Stomach smooth muscle (tissue), 2 donors: Measurements from ENCODE around the gene HERC3.
A peak's percentile ranks its signal among the peaks of the same experiment; 100 is the strongest.

Source experiments
- H3K27ac ChIP-seq: one replicate; pipeline ENCODE4 v1.7.0; 2013; ENCODE audit warnings: mild to moderate bottlenecking, low read length, inconsistent platforms
- H3K27me3 ChIP-seq, 2 donors: one replicate each; pipeline ENCODE4 v1.7.0; 2013; ENCODE audit warnings: low read length in 2 of 2; ENCODE audit not compliant: insufficient read depth in 2 of 2, control insufficient read depth in 1 of 2
- H3K36me3 ChIP-seq, 2 donors: one replicate each; pipeline ENCODE4 v1.7.0; 2013; ENCODE audit warnings: low read length in 2 of 2; ENCODE audit not compliant: control insufficient read depth in 2 of 2, insufficient read depth in 2 of 2
- H3K4me1 ChIP-seq: one replicate; pipeline ENCODE4 v1.7.0; 2013; ENCODE audit warnings: low read length; ENCODE audit not compliant: control insufficient read depth, insufficient read depth
- H3K4me3 ChIP-seq, 2 donors: one replicate each; pipeline ENCODE4 v1.7.0; 2013; ENCODE audit warnings: low read length in 2 of 2
- H3K9ac ChIP-seq, 2 donors: one replicate each; pipeline ENCODE4 v1.7.0; 2013; ENCODE audit warnings: low read length in 2 of 2, mild to moderate bottlenecking in 1 of 2
- H3K9me3 ChIP-seq, 2 donors: one replicate each; pipeline ENCODE4 v1.7.0; 2013; ENCODE audit warnings: low read length in 2 of 2; ENCODE audit not compliant: control insufficient read depth in 2 of 2
- donor health status: healthy.
- donor health status: Pancreatic carcinoma.

HERC3 gene

DNA sequence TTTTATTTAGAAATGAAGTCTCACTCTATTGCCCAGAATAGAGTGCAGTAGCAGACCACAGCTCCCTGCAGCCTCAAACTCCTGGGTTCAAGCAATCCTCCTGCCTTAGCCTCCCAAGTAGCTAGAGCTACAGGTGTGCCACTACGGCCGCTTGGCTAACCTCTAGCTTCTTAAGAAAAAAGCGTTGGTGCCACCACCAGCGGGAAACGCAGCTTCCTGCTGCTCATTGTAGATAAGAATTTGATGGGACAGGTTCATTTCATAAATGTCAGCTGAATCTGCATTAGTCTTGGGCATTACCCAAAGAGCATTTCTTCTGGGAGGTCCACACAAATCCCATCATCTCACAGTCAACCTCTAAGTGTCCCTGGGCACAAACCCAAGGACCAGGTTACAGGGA lies 138.5 kb downstream of the HERC3 start:
- no peaks in the 10 kb centered on the region for H3K27me3 ChIP-seq
- H3K9me3 ChIP-seq: no peaks in the 10 kb centered on the region
- H3K27ac ChIP-seq: no peak overlapping the region
- H3K4me1 ChIP-seq: peaks cover 13% of the 10 kb centered on the region
- peaks cover 41 to 45% of the 10 kb centered on the region in 2 donors for H3K36me3 ChIP-seq
- no peak overlapping the region for H3K9ac ChIP-seq
- no peak overlapping the region for H3K4me3 ChIP-seq

GRCh38 chr4:88731381-88731780 lies 139.1 kb downstream of the HERC3 start:
- Histone ChIP-seq H3K4me3 (no peak overlapping the region), H3K36me3 (peaks cover 41 to 45% of the 10 kb centered on the region in 2 donors), H3K9me3 (no peaks in the 10 kb centered on the region), H3K4me1 (peaks cover 13% of the 10 kb centered on the region), H3K27ac (no peak overlapping the region), H3K27me3 (no peaks in the 10 kb centered on the region), H3K9ac (no peak overlapping the region)

GRCh38 chr4:88732714-88733368 lies 140.6 kb downstream of the HERC3 start:
- H3K4me3 ChIP-seq: no peak overlapping the region
- H3K4me1 ChIP-seq: peaks cover 13% of the 10 kb centered on the region
- H3K36me3 ChIP-seq: peaks cover 31 to 37% of the 10 kb centered on the region in 2 donors
- no peaks in the 10 kb centered on the region for H3K27me3 ChIP-seq
- H3K9ac ChIP-seq: no peak overlapping the region
- H3K9me3 ChIP-seq: no peaks in the 10 kb centered on the region
- no peak overlapping the region for H3K27ac ChIP-seq

DNA sequence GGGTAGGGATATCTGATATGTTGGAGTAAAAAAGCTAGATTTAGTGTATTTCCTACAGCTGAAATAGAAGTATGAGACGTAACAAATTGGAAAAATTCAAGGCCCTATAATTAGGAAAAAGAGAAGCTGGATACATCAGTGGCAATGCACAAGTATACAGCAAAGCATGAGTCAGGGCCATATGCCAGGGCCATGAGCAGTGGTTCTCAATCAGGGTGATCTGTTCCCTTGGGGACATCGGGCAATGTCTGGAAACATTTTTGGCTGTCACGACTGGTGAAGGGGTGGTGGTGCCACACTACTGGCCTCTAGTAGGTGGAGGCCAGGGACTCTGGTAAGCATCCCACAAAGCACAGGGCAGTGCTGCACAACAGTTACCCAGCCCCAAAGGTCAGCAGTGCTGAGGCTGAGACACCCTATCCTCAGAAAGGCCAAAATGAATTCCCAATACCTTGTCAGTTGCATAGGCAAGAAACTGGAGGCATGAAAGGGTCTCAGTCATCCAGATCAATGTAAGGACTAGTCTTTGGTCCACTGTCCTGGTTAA lies 142.2 kb downstream of the HERC3 start:
- Histone ChIP-seq H3K4me3 (no peak overlapping the region), H3K9ac (no peak overlapping the region), H3K27ac (no peak overlapping the region), H3K27me3 (no peaks in the 10 kb centered on the region), H3K36me3 (peaks cover 26 to 30% of the 10 kb centered on the region in 2 donors), H3K4me1 (peaks cover 12% of the 10 kb centered on the region), H3K9me3 (no peaks in the 10 kb centered on the region)

DNA sequence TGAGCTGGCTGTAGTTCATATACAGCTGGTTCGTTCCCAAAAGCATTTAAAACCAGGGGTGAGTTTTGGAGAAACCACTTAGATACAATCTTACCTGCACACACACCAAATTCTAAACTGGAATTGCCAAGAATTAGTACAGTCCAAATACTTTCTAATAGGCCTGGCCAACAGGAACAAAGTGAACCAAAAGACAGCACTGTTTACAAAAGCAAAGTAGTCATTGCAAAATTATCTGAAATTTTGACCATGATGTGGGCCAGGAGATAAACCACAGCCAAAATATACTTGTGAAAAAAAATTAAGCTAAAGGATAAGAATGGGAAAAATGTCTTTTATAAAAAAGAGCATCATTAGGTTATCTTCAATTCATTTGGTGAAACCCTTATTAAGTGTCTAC lies 143.3 kb downstream of the HERC3 start:
- Histone ChIP-seq H3K4me1 (peaks cover 16% of the 10 kb centered on the region), H3K9me3 (no peaks in the 10 kb centered on the region), H3K27me3 (no peaks in the 10 kb centered on the region), H3K27ac (no peak overlapping the region), H3K36me3 (peaks cover 19 to 24% of the 10 kb centered on the region in 2 donors), H3K4me3 (no peak overlapping the region), H3K9ac (no peak overlapping the region)

DNA sequence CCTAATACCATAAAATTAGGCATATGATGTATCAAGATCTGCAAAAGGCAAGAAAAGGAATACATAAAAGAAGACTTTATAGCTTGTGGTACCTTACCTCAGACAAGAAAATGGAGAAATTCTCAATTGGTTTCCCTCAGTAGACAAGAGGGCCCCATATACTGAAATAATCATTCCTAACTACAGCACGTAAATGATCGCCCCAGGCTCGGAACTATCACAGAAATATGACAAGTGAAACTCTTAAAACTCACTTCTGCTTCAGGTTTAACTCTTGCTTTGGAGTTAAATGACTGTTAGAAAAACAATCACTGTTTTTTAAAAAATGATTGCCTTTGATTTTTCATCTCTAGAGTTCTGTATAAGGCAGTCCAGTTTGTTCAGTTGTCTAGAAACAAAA lies 144.0 kb downstream of the HERC3 start:
- no peak overlapping the region for H3K27ac ChIP-seq
- no peak overlapping the region for H3K9ac ChIP-seq
- no peaks in the 10 kb centered on the region for H3K27me3 ChIP-seq
- H3K4me1 ChIP-seq: peaks cover 16% of the 10 kb centered on the region
- H3K36me3 ChIP-seq: peaks cover 15 to 19% of the 10 kb centered on the region in 2 donors
- H3K4me3 ChIP-seq: no peak overlapping the region
- H3K9me3 ChIP-seq: no peaks in the 10 kb centered on the region

- Histone ChIP-seq H3K27me3 (no peaks in the 10 kb centered on the region), H3K4me1 (peaks cover 16% of the 10 kb centered on the region), H3K9me3 (no peaks in the 10 kb centered on the region), H3K9ac (peak overlapping the region in 1 of 2 donors; percentile 16), H3K4me3 (peak overlapping the region; percentile 30 to 31), H3K27ac (peak overlapping the region; percentile 53), H3K36me3 (peaks cover 15 to 17% of the 10 kb centered on the region in 2 donors)
These were observed 145.1 kb downstream of the HERC3 start for GRCh38 chr4:88737307-88737941.

- H3K4me1 ChIP-seq: peaks cover 16% of the 10 kb centered on the region
- no peaks in the 10 kb centered on the region for H3K27me3 ChIP-seq
- H3K9me3 ChIP-seq: no peaks in the 10 kb centered on the region
- no peak overlapping the region for H3K9ac ChIP-seq
- peaks cover 17 to 18% of the 10 kb centered on the region in 2 donors for H3K36me3 ChIP-seq
- H3K27ac ChIP-seq: peak overlapping the region; percentile 53
- H3K4me3 ChIP-seq: no peak overlapping the region
These were observed 145.9 kb downstream of the HERC3 start for GRCh38 chr4:88738180-88738579.

DNA sequence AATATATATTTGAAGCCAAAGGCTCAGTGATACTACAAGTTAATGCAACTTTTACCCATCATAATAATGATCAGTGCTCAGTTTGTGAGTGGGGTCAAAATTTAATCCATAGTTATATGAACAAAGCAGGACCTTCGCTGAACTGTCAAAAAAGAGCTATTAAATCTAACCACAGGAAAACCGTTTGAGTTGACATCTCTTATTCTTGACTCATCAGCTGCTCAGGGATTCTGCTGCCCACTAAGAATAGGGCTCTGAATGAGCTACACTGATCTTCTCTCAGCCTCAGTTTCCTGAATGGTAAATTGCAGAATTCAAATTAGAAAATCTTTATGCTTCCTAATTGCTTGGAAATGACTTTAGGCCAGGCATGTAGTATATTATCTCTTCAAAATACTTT lies 150.3 kb downstream of the HERC3 start:
- no peaks in the 10 kb centered on the region for H3K9me3 ChIP-seq
- peaks cover 24% of the 10 kb centered on the region for H3K4me1 ChIP-seq
- H3K27ac ChIP-seq: no peak overlapping the region
- no peak overlapping the region for H3K4me3 ChIP-seq
- H3K27me3 ChIP-seq: no peaks in the 10 kb centered on the region
- H3K36me3 ChIP-seq: peaks cover 19 to 38% of the 10 kb centered on the region in 2 donors
- H3K9ac ChIP-seq: no peak overlapping the region

GRCh38 chr4:88743696-88744095 lies 151.4 kb downstream of the HERC3 start:
- no peak overlapping the region for H3K9ac ChIP-seq
- no peaks in the 10 kb centered on the region for H3K9me3 ChIP-seq
- H3K27me3 ChIP-seq: no peaks in the 10 kb centered on the region
- no peak overlapping the region for H3K4me3 ChIP-seq
- H3K36me3 ChIP-seq: peaks cover 20 to 44% of the 10 kb centered on the region in 2 donors
- H3K4me1 ChIP-seq: peaks cover 16% of the 10 kb centered on the region
- H3K27ac ChIP-seq: no peak overlapping the region

- peaks cover 25 to 51% of the 10 kb centered on the region in 2 donors for H3K36me3 ChIP-seq
- peaks cover 16% of the 10 kb centered on the region for H3K4me1 ChIP-seq
- no peaks in the 10 kb centered on the region for H3K27me3 ChIP-seq
- no peak overlapping the region for H3K4me3 ChIP-seq
- no peaks in the 10 kb centered on the region for H3K9me3 ChIP-seq
- H3K27ac ChIP-seq: no peak overlapping the region
- no peak overlapping the region for H3K9ac ChIP-seq
These were observed 152.3 kb downstream of the HERC3 start for GRCh38 chr4:88744609-88745008.
